Loucy (cell line): ENCODE results near the gene AMOTL1.

ENCODE experiments used
- H2AFZ ChIP-seq: fragments of 200-600 bp; sonication (generic); 2 replicates; pipeline ENCODE4 v1.6.0; 2016; ENCODE audit warnings: antibody characterized with exemption, mild to moderate bottlenecking, low read length, moderate library complexity
- H3F3A ChIP-seq: fragments of 200-600 bp; 2 replicates; pipeline ENCODE4 v1.6.0; 2016; ENCODE audit warnings: antibody characterized with exemption, low read depth, mild to moderate bottlenecking
- H3K27me3 ChIP-seq: fragments of 200-600 bp; sonication (generic); 2 replicates; pipeline ENCODE4 v1.6.1; 2014; ENCODE audit warnings: low read length, mild to moderate bottlenecking; ENCODE audit not compliant: insufficient read depth, poor library complexity, severe bottlenecking
- H3K36me3 ChIP-seq: fragments of 200-600 bp; sonication (generic); 2 replicates; pipeline ENCODE4 v1.6.1; 2016; ENCODE audit warnings: low read length; ENCODE audit not compliant: insufficient read depth
- H3K4me1 ChIP-seq: fragments of 200-600 bp; sonication (generic); 2 replicates; pipeline ENCODE4 v1.5.1; 2014; ENCODE audit warnings: low read length, mild to moderate bottlenecking; ENCODE audit not compliant: insufficient read depth, poor library complexity, severe bottlenecking
- H3K4me2 ChIP-seq: fragments of 200-600 bp; sonication (generic); 2 replicates; pipeline ENCODE4 v1.6.0; 2014; ENCODE audit warnings: antibody characterized with exemption, low read length, low read depth, mild to moderate bottlenecking; ENCODE audit not compliant: poor library complexity, severe bottlenecking
- H3K4me3 ChIP-seq: fragments of 200-600 bp; sonication (generic); 2 replicates; pipeline ENCODE4 v1.5.1; 2014; ENCODE audit warnings: low read length, mild to moderate bottlenecking, mixed read lengths; ENCODE audit not compliant: poor library complexity, severe bottlenecking
- H3K79me2 ChIP-seq: fragments of 200-600 bp; sonication (generic); 2 replicates; pipeline ENCODE4 v1.6.1; 2014; ENCODE audit warnings: low read length; ENCODE audit not compliant: insufficient read depth
- H3K9ac ChIP-seq: fragments of 200-600 bp; sonication (generic); 2 replicates; pipeline ENCODE4 v1.6.0; 2014; ENCODE audit warnings: mild to moderate bottlenecking, low read depth, low read length, moderate library complexity; ENCODE audit not compliant: poor library complexity, severe bottlenecking
- H3K9me2 ChIP-seq: fragments of 200-600 bp; sonication (generic); replicated peaks from 2 replicates; pipeline ENCODE4 v1.6.1; 2016; ENCODE audit warnings: low read depth, low read length, mixed read lengths
- H3K9me3 ChIP-seq: fragments of 200-600 bp; sonication (generic); 2 replicates; pipeline ENCODE4 v1.6.1; 2014; ENCODE audit warnings: mild to moderate bottlenecking, antibody characterized with exemption, low read length, low read depth; ENCODE audit not compliant: insufficient read depth
- H4K20me1 ChIP-seq: fragments of 200-600 bp; sonication (generic); 2 replicates; pipeline ENCODE4 v1.6.0; 2014; ENCODE audit warnings: antibody characterized with exemption, low read length, mild to moderate bottlenecking; ENCODE audit not compliant: insufficient read depth, poor library complexity, severe bottlenecking
- EZH2phosphoT487 ChIP-seq: fragments of 200-600 bp; IDR thresholded peaks from 2 replicates; pipeline ENCODE4 v1.6.1; 2018; ENCODE audit warnings: antibody characterized with exemption, mild to moderate bottlenecking, moderate library complexity, borderline replicate concordance
- TF ChIP-seq, protein P1 (sequence below): fragments of 200-600 bp; sonication (generic); conservative IDR thresholded peaks from 2 replicates; pipeline ENCODE4 v1.5.1; 2014; ENCODE audit warnings: mild to moderate bottlenecking, antibody characterized with exemption, low read length

Gene AMOTL1

GRCh38 chr11:94895451-94895850 lies 127.3 kb downstream of the AMOTL1 start:
- Histone ChIP-seq H3K4me1 (no peaks in the 10 kb centered on the region), H3K79me2 (no peaks in the 10 kb centered on the region), H3K9me2 (no peaks in the 10 kb centered on the region), H3K36me3 (no peaks in the 10 kb centered on the region), H3K9ac (no peak overlapping the region), H2AFZ (no peak overlapping the region), H4K20me1 (no peaks in the 10 kb centered on the region), H3K4me2 (no peak overlapping the region), H3K9me3 (no peaks in the 10 kb centered on the region; the same call in 1 of the 2 replicates), H3K27me3 (no peaks in the 10 kb centered on the region), H3K4me3 (no peak overlapping the region), H3F3A (no peaks in the 10 kb centered on the region)
- TF ChIP-seq, protein P1, sequence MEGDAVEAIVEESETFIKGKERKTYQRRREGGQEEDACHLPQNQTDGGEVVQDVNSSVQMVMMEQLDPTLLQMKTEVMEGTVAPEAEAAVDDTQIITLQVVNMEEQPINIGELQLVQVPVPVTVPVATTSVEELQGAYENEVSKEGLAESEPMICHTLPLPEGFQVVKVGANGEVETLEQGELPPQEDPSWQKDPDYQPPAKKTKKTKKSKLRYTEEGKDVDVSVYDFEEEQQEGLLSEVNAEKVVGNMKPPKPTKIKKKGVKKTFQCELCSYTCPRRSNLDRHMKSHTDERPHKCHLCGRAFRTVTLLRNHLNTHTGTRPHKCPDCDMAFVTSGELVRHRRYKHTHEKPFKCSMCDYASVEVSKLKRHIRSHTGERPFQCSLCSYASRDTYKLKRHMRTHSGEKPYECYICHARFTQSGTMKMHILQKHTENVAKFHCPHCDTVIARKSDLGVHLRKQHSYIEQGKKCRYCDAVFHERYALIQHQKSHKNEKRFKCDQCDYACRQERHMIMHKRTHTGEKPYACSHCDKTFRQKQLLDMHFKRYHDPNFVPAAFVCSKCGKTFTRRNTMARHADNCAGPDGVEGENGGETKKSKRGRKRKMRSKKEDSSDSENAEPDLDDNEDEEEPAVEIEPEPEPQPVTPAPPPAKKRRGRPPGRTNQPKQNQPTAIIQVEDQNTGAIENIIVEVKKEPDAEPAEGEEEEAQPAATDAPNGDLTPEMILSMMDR, result no peak

DNA sequence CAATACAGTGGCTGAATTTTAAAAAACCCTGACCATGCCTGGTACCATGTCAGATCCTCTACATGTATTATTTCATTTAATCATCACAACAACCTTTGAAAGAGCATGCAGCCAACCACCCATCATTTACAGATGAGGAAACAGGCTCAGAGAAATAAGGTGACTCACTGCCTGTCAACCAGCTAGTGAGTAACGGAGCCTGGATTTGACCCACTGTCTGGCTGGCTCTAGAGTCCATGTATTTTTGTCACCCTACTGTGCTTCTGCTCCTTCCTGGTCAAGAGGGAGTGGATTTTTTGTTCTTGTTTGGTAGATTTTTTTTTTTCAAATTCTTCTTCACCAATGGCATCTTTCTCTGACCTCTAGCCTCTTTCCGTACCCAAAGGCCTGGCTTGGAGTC lies 127.8 kb downstream of the AMOTL1 start:
- H4K20me1 ChIP-seq, result no peaks in the 10 kb centered on the region
- H3K9ac ChIP-seq, result no peak overlapping the region
- H2AFZ ChIP-seq, result no peak overlapping the region
- H3F3A ChIP-seq, result no peaks in the 10 kb centered on the region
- H3K4me3 ChIP-seq, result no peak overlapping the region
- no peak for TF ChIP-seq EZH2phosphoT487
- TF ChIP-seq, protein P1, result no peak
- no peaks in the 10 kb centered on the region for H3K36me3 ChIP-seq
- no peaks in the 10 kb centered on the region for H3K4me1 ChIP-seq
- no peaks in the 10 kb centered on the region for H3K9me2 ChIP-seq
- no peaks in the 10 kb centered on the region for H3K79me2 ChIP-seq
- H3K9me3 ChIP-seq, result no peaks in the 10 kb centered on the region; the same call in 1 of the 2 replicates
- no peak overlapping the region for H3K4me2 ChIP-seq
- H3K27me3 ChIP-seq, result no peaks in the 10 kb centered on the region

- no peaks in the 10 kb centered on the region for H3K79me2 ChIP-seq
- no peaks in the 10 kb centered on the region; the same call in 1 of the 2 replicates for H3K9me3 ChIP-seq
- H3K9me2 ChIP-seq, result no peaks in the 10 kb centered on the region
- no peaks in the 10 kb centered on the region for H3K4me1 ChIP-seq
- no peaks in the 10 kb centered on the region for H3K36me3 ChIP-seq
- no peaks in the 10 kb centered on the region for H3K27me3 ChIP-seq
- TF ChIP-seq EZH2phosphoT487, result no peak
- TF ChIP-seq, protein P1, result peak; percentile 98
- H4K20me1 ChIP-seq, result no peaks in the 10 kb centered on the region
- no peak overlapping the region for H3K9ac ChIP-seq
- H3F3A ChIP-seq, result no peaks in the 10 kb centered on the region
- H3K4me2 ChIP-seq, result no peak overlapping the region
- H2AFZ ChIP-seq, result no peak overlapping the region
- no peak overlapping the region for H3K4me3 ChIP-seq
Observed at GRCh38 chr11:94897330-94897768, 129.2 kb downstream of the AMOTL1 start.
